ENCODE data around the gene CPNE9.

CPNE9 gene

GRCh38 chr3:9682096-9682495 lies 21.5 kb upstream of the CPNE9 start:
- no peaks in the 10 kb centered on the region for H3K27me3 ChIP-seq (ENCODE audit: insufficient read depth, low read length)
- H3K9ac ChIP-seq (ENCODE audit: low read length), result no peak overlapping the region
- no peaks in the 10 kb centered on the region for H3K9me2 ChIP-seq (ENCODE audit: low read depth, low read length)
- no peaks in the 10 kb centered on the region for H3K9me3 ChIP-seq (ENCODE audit: low read length)
- H4K20me1 ChIP-seq (ENCODE audit: insufficient read depth, low read length), result no peaks in the 10 kb centered on the region
- H3F3A ChIP-seq (ENCODE audit: insufficient read depth, low read length), result no peaks in the 10 kb centered on the region
- H3K79me2 ChIP-seq (ENCODE audit: insufficient read depth, low read length), result no peaks in the 10 kb centered on the region
- no peak for TF ChIP-seq EZH2 (IDR thresholded peaks at IDR 0.05; ENCODE audit: borderline replicate concordance, low read length)
- no peak for TF ChIP-seq CTCF (IDR thresholded peaks at IDR 0.05; ENCODE audit: low read length)
- H2AFZ ChIP-seq (ENCODE audit: low read length), result no peak overlapping the region
- H3K4me2 ChIP-seq (ENCODE audit: low read length), result no peak overlapping the region
- no peak overlapping the region for H3K4me3 ChIP-seq (ENCODE audit: low read depth, low read length, poor library complexity, severe bottlenecking)
- peaks cover 84% of the 10 kb centered on the region for H3K36me3 ChIP-seq (ENCODE audit: insufficient read depth, low read length)
- no peaks in the 10 kb centered on the region for H3K4me1 ChIP-seq (ENCODE audit: insufficient read depth, low read length, severe bottlenecking)
- no peak overlapping the region for H3K27ac ChIP-seq (ENCODE audit: low read depth, low read length, poor library complexity, severe bottlenecking)

- Histone ChIP-seq H3K27ac (ENCODE audit: low read depth, low read length, poor library complexity, severe bottlenecking) (no peak overlapping the region), H3K36me3 (ENCODE audit: insufficient read depth, low read length) (peaks cover 82% of the 10 kb centered on the region), H3K27me3 (ENCODE audit: insufficient read depth, low read length) (no peaks in the 10 kb centered on the region), H3K9me3 (ENCODE audit: low read length) (no peaks in the 10 kb centered on the region), H3F3A (ENCODE audit: insufficient read depth, low read length) (no peaks in the 10 kb centered on the region), H3K4me2 (ENCODE audit: low read length) (no peak overlapping the region), H3K9me2 (ENCODE audit: low read depth, low read length) (no peaks in the 10 kb centered on the region), H4K20me1 (ENCODE audit: insufficient read depth, low read length) (no peaks in the 10 kb centered on the region), H3K9ac (ENCODE audit: low read length) (no peak overlapping the region), H3K79me2 (ENCODE audit: insufficient read depth, low read length) (no peaks in the 10 kb centered on the region), H3K4me3 (ENCODE audit: low read depth, low read length, poor library complexity, severe bottlenecking) (no peak overlapping the region), H2AFZ (ENCODE audit: low read length) (no peak overlapping the region), H3K4me1 (ENCODE audit: insufficient read depth, low read length, severe bottlenecking) (no peaks in the 10 kb centered on the region)
- TF ChIP-seq EZH2 (IDR thresholded peaks at IDR 0.05; ENCODE audit: borderline replicate concordance, low read length), result no peak
- no peak for TF ChIP-seq CTCF (IDR thresholded peaks at IDR 0.05; ENCODE audit: low read length)
These were observed 20.2 kb upstream of the CPNE9 start for GRCh38 chr3:9683426-9683825.

- H3K9ac ChIP-seq (ENCODE audit: low read length), result no peak overlapping the region
- no peak overlapping the region for H3K27ac ChIP-seq (ENCODE audit: low read depth, low read length, poor library complexity, severe bottlenecking)
- TF ChIP-seq EZH2 (IDR thresholded peaks at IDR 0.05; ENCODE audit: borderline replicate concordance, low read length), result no peak
- TF ChIP-seq CTCF (IDR thresholded peaks at IDR 0.05; ENCODE audit: low read length), result no peak
- no peak overlapping the region for H3K4me3 ChIP-seq (ENCODE audit: low read depth, low read length, poor library complexity, severe bottlenecking)
- H3K79me2 ChIP-seq (ENCODE audit: insufficient read depth, low read length), result no peaks in the 10 kb centered on the region
- H3F3A ChIP-seq (ENCODE audit: insufficient read depth, low read length), result no peaks in the 10 kb centered on the region
- no peaks in the 10 kb centered on the region for H3K9me2 ChIP-seq (ENCODE audit: low read depth, low read length)
- peaks cover 81% of the 10 kb centered on the region for H3K36me3 ChIP-seq (ENCODE audit: insufficient read depth, low read length)
- peaks cover 1% of the 10 kb centered on the region for H3K4me1 ChIP-seq (ENCODE audit: insufficient read depth, low read length, severe bottlenecking)
- no peaks in the 10 kb centered on the region for H3K27me3 ChIP-seq (ENCODE audit: insufficient read depth, low read length)
- no peaks in the 10 kb centered on the region for H3K9me3 ChIP-seq (ENCODE audit: low read length)
- H2AFZ ChIP-seq (ENCODE audit: low read length), result no peak overlapping the region
- H3K4me2 ChIP-seq (ENCODE audit: low read length), result no peak overlapping the region
- no peaks in the 10 kb centered on the region for H4K20me1 ChIP-seq (ENCODE audit: insufficient read depth, low read length)
These were observed 18.2 kb upstream of the CPNE9 start for GRCh38 chr3:9685216-9686049.
